ENCODE measurements around the gene TRAPPC3L.

GRCh38 chr6:116515141-116515540 lies 30.3 kb downstream of the TRAPPC3L start:
- no peak for TF ChIP-seq CTCF (IDR thresholded peaks at IDR 0.05)
- no peak for TF ChIP-seq POLR2A (IDR thresholded peaks at IDR 0.05)
